Keratinocyte (primary cell): ENCODE results near the gene MLN.

Experiments used
- EZH2 ChIP-seq: IDR thresholded peaks from one replicate; pipeline ENCODE4 v1.6.1; 2012; ENCODE audit warnings: inconsistent platforms, mild to moderate bottlenecking, low read length, moderate library complexity
- TF ChIP-seq, protein P1 (sequence below), 3 experiments: IDR thresholded peaks in 1 of 3; conservative IDR thresholded peaks in 1 of 3; optimal IDR thresholded peaks in 1 of 3; 2 replicates in 2 of 3; 3 replicates in 1 of 3; pipeline versions ENCODE3 to v1.5.1; 2011; ENCODE audit warnings: low read length in 3 of 3, mild to moderate bottlenecking in 3 of 3, moderate library complexity in 2 of 3, control low read depth in 1 of 3, inconsistent platforms in 1 of 3; ENCODE audit not compliant: insufficient read depth in 2 of 3; ENCODE audit errors: extremely low read depth in 1 of 3

DNA sequence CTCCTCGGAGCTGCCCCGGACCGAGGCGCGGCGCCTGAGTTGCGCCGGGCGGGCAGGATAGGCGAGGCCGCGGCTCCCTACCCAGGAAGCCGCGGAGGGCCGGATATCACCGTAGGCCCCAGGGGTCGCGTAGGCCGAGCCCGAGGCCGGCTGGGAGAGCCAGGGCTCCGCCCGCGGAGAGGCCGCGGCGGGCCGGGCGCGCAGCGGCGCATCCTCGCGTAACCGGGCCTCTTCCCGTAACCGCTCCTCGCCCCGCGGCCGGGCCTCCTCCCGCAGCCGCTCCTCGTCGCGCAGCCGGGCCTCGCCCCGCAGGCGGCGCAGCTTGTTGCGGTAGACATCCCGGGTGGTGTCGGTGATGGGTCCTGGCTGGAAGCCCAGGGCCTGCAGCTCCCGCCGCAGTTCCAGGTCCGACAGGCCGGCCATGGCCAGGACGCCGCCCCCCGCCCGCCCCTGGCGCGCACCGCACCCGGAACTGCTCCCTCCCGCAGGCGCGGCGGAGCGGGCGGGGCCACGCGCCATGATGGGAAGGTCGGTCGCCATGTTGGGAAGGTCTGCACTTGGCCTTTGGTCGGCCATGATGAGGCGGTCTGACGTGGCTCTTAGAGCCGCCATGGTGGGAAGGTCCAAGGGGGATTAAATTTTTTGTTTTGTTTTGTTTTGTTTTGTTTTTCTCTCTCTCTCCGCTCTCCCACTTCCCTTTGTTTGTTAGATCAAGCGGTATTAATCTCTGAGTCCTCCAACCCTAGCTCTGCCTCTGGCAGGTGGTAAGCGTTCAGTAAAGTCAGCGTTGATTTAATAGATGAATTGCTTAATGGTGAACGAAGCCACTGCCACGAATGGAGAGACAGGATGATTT lies 14.9 kb downstream of the MLN start, which contains the start of gene LEMD2:
- TF ChIP-seq, protein P1, sequence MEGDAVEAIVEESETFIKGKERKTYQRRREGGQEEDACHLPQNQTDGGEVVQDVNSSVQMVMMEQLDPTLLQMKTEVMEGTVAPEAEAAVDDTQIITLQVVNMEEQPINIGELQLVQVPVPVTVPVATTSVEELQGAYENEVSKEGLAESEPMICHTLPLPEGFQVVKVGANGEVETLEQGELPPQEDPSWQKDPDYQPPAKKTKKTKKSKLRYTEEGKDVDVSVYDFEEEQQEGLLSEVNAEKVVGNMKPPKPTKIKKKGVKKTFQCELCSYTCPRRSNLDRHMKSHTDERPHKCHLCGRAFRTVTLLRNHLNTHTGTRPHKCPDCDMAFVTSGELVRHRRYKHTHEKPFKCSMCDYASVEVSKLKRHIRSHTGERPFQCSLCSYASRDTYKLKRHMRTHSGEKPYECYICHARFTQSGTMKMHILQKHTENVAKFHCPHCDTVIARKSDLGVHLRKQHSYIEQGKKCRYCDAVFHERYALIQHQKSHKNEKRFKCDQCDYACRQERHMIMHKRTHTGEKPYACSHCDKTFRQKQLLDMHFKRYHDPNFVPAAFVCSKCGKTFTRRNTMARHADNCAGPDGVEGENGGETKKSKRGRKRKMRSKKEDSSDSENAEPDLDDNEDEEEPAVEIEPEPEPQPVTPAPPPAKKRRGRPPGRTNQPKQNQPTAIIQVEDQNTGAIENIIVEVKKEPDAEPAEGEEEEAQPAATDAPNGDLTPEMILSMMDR (optimal IDR thresholded peaks at IDR 0.05 in 1 of 3, IDR thresholded peaks at IDR 0.05 in 1 of 3, conservative IDR thresholded peaks at IDR 0.05 in 1 of 3; ENCODE audit: extremely low read depth in 1 of 3, insufficient read depth in 2 of 3, low read length in 3 of 3), result peak in 1 of 3 experiments; percentile 13
- no peak for TF ChIP-seq EZH2
